Right cardiac atrium (tissue), 5 donors: ENCODE measurements around the gene NEK5. TPM values are rescaled to one million over a fixed set of nuclear protein-coding genes. Genes with fewer than 3 reads are reported as not detected.
"Not testable (repeated sequence)": the region's sequence is repeated elsewhere in the genome, so short reads cannot be mapped to it uniquely, and the experiment has no call there.

Experiments
- ATAC-seq, 2 donors: fragments of 200-7000 bp; cut with Tn5 transposase; one replicate each; pipeline versions ENCODE4 v1.8.0 to v1.9.1; 2020; ENCODE audit warnings: moderate library complexity in 2 of 2, mild to moderate bottlenecking in 1 of 2
- DNase-seq, 3 donors: peaks; one replicate each; pipeline ENCODE4 v3.0.0-alpha.2; 2020
- H3K27ac ChIP-seq: one replicate; pipeline ENCODE4 v1.5.1; 2013; ENCODE audit warnings: mild to moderate bottlenecking, low read length, control low read depth, moderate library complexity
- H3K27me3 ChIP-seq: one replicate; pipeline ENCODE4 v1.6.1; 2013; ENCODE audit not compliant: control insufficient read depth, insufficient read depth
- H3K4me1 ChIP-seq: one replicate; pipeline ENCODE4 v1.6.1; 2013; ENCODE audit warnings: low read length; ENCODE audit not compliant: control insufficient read depth, insufficient read depth
- H3K4me3 ChIP-seq: one replicate; pipeline ENCODE4 v1.5.1; 2013; ENCODE audit warnings: low read length, control low read depth
- H3K9me3 ChIP-seq: one replicate; pipeline ENCODE4 v1.6.1; 2013; ENCODE audit warnings: low read length; ENCODE audit not compliant: control insufficient read depth
- WGBS: extraction: QIAGEN DNeasy Blood & Tissue Kit; methylation state at CpG from one replicate; pipeline ENCODE4 v1.1.7; 2013; 5-methylcytosine and 5-hydroxymethylcytosine counted together
- intact Hi-C, 4 donors: fragments of 100-400 bp; cut with DNase I; formaldehyde crosslinking; loops; one replicate each; pipeline versions ENCODE4 v1.11.0 to v1.14.0; 2022 to 2023
- long read RNA-seq, 4 donors: library from polyadenylated mRNA; unstranded; transcript quantifications; one replicate each; pipeline ENCODE4 v2.0.0, GENCODE V29; 2020 to 2021
- polyA plus RNA-seq: library from polyadenylated mRNA; stranded (reverse); fragments of 200-250 nt; gene quantifications from one replicate; pipeline ENCODE4 v1.2.3, GENCODE V29; 2013
- total RNA-seq, 4 donors: library from RNA; stranded (reverse); fragmentation: NEBNext Ultra II Directional; extraction: Animal tissue kit (Norgen Biotek cat#: 25700); gene quantifications; one replicate each; pipeline ENCODE4 v1.2.1, GENCODE V29; 2021
- donor health status: healthy with polysubstance abuse.
- donor health status: DM: no; HTN: yes; CAD: no.
- donor health status: DM: no; HTN: no; CAD: no.
- donor health status: DM: no; HTN: yes; CAD: no; lungs with severe emphysema.
- donor health status: DM: yes; HTN: yes; CAD: no.

The NEK5 gene, protein sequence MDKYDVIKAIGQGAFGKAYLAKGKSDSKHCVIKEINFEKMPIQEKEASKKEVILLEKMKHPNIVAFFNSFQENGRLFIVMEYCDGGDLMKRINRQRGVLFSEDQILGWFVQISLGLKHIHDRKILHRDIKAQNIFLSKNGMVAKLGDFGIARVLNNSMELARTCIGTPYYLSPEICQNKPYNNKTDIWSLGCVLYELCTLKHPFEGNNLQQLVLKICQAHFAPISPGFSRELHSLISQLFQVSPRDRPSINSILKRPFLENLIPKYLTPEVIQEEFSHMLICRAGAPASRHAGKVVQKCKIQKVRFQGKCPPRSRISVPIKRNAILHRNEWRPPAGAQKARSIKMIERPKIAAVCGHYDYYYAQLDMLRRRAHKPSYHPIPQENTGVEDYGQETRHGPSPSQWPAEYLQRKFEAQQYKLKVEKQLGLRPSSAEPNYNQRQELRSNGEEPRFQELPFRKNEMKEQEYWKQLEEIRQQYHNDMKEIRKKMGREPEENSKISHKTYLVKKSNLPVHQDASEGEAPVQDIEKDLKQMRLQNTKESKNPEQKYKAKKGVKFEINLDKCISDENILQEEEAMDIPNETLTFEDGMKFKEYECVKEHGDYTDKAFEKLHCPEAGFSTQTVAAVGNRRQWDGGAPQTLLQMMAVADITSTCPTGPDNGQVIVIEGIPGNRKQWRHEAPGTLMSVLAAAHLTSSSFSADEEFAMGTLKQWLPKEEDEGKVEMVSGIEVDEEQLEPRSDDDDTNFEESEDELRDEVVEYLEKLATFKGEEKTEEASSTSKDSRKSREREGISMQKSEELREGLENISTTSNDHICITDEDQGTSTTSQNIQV
- total RNA-seq (1 to 10 TPM in 1 of 4 donors, under 1 TPM in 3; 0.39 to 1.2 (median 0.63) TPM), polyA plus RNA-seq (0.45 TPM)
- long read RNA-seq, donor 1, partial matches to known transcripts: 0 of 4 reads
- long read RNA-seq, donor 1, other reads (novel, unspliced or antisense): 4 of 4 reads
- long read RNA-seq, donor 2, partial matches to known transcripts: 0 of 1 reads
- long read RNA-seq, donor 2, other reads (novel, unspliced or antisense): 1 of 1 reads
- long read RNA-seq, donor 3, partial matches to known transcripts: 0 of 10 reads
- long read RNA-seq, donor 3, other reads (novel, unspliced or antisense): 10 of 10 reads
- long read RNA-seq, donor 4, partial matches to known transcripts: 0 of 1 reads
- long read RNA-seq, donor 4, other reads (novel, unspliced or antisense): 1 of 1 reads

DNA sequence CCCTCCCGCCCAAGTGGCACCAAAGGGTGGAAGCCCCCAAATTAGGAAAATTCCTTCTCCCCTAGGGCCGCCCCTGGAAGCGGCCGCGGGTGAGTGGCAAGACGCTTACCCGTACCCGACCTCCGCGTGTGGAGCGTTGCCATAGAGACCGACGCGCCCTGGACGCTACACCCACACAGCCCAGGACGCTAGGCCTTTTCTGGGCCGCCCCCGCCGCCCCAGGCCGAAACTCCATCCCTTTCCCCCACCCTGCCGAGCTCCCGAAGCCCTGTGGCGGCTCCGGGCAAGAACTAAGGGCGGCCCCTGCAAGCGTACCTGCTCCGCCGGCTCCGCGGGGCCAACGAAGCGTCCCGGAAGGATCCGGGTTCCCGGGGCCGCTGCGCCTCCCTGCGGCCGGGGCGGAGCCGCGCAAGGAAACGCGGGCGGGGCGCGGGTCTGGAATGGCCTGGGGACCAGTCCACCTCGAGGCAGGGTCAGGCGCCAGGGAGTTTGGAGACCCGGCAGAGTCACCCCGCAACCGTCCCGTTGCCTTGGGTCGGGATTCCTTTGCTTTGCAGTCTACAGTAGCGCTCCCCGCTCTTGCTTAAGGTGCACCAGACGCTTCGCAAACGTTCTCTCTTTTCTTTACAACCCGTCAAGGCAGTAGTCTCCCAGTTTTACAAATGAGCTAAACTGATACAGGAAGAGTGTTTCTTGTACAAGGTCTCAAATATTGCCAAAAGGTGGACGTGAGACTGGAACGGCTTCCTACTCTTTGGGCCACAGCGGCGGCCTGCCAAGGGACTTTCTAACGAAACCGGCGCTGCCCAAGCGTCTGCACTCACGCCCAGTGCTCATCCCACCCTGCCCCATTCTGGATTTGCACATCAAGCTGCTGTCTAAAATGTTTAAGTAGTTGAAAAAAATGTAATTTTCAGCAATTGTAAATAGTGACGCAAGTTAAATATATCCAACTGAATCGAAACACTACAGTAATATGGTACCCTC lies at the start of gene NEK5:
TSS of gene NEK5 (minus strand) at position 360 of the 987 bp plus-strand sequence. CDS start 1,591 bp downstream, outside the sequence.
- peak within 1 kb of the TSS; percentile 86 for H3K4me3 ChIP-seq
- DNase-seq: peak; percentile 66 to 85 (median 83)
- WGBS: 11% methylated on average over 71 of the region's 71 CpGs
- intact Hi-C loops: loop anchor here (5.0 to 10.0 kb wide), 6 partner anchors 124 to 314 kb away; no protein-coding TSS in a partner anchor
- no peaks in the 10 kb centered on the region for H3K9me3 ChIP-seq
- H3K27ac ChIP-seq: no peak within 1 kb of the TSS
- no peaks in the 10 kb centered on the region for H3K27me3 ChIP-seq
- peak; percentile 91 to 92 for ATAC-seq
- H3K4me1 ChIP-seq: no peaks in the 10 kb centered on the region

- WGBS: 94% methylated on average over 2 of the region's 2 CpGs
- Histone ChIP-seq H3K4me3 (no peak overlapping the region), H3K27me3 (no peaks in the 10 kb centered on the region), H3K9me3 (no peaks in the 10 kb centered on the region), H3K27ac (no peak overlapping the region), H3K4me1 (no peaks in the 10 kb centered on the region)
- intact Hi-C loops: no loop called here
- no peak for ATAC-seq
- DNase-seq: no peak
Observed at GRCh38 chr13:52177276-52177675, 48.4 kb upstream of the NEK5 start.

DNA sequence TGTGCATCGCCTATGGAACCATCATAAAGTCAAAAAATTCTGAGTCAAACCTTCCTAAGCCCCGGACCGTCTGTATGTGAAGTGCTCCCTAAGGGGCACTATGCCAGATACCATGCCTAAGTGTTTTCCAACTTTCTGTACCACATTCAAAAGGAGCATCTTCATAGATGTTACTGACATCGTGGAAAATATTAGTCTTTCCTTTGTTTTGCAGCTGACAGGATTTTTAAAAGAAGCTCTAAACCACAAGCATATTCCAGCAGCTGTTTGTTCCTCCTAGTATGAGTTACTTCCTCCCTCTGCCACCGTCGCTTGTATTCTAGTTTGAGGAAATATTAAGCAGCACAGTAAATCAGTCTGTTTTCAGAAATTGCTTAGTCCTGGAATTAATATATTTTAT lies 45.1 kb upstream of the NEK5 start:
- 70% methylated on average over 6 of the region's 6 CpGs for WGBS
- intact Hi-C loops, ATAC-seq, H3K27me3 ChIP-seq, H3K27ac ChIP-seq, H3K9me3 ChIP-seq, DNase-seq, H3K4me3 ChIP-seq, H3K4me1 ChIP-seq: not testable (repeated sequence)

- intact Hi-C loops: no loop called here
- no peaks in the 10 kb centered on the region for H3K4me1 ChIP-seq
- H3K27ac ChIP-seq: no peak overlapping the region
- H3K9me3 ChIP-seq: no peaks in the 10 kb centered on the region
- H3K4me3 ChIP-seq: no peak overlapping the region
- no peaks in the 10 kb centered on the region for H3K27me3 ChIP-seq
- DNase-seq (no peak), ATAC-seq (no peak)
- 85% methylated on average over 3 of the region's 3 CpGs for WGBS
Observed at GRCh38 chr13:52173373-52173772, 44.5 kb upstream of the NEK5 start.

- DNase-seq, H3K4me1 ChIP-seq, intact Hi-C loops, H3K4me3 ChIP-seq, H3K9me3 ChIP-seq, H3K27me3 ChIP-seq, ATAC-seq, H3K27ac ChIP-seq: not testable (repeated sequence)
- WGBS: 91% methylated on average over 1 of the region's 1 CpG
Observed at GRCh38 chr13:52171686-52172085, 42.8 kb upstream of the NEK5 start.

DNA sequence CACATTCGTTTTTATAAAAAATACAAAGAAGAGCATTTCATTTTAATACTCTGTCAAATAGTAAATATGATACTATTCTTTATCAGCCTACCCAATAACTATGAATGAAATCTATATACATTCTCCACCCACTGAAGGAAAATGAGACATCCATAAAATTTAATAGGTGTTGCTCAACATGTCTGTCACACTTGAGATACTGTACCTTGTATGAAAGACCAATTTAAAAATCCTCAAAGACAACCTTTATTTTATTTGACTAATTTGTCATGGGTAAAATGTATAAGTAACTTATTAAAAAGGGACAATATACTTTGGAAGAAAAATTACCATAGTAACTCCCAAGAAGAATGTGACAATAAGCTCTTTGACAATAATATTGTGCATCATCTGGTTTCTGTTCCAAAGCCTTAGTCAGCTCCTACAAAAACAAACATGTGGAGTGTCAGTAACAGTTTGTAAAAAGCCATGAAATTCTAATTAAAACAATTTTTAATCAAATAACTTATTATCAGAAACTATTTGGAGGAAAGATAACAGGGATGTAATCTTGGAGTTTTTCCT lies 42.0 kb upstream of the NEK5 start:
- H3K27me3 ChIP-seq, H3K4me3 ChIP-seq, intact Hi-C loops, H3K9me3 ChIP-seq, ATAC-seq, H3K27ac ChIP-seq, H3K4me1 ChIP-seq, DNase-seq: not testable (repeated sequence)
- 95% methylated on average over 1 of the region's 1 CpG for WGBS

DNA sequence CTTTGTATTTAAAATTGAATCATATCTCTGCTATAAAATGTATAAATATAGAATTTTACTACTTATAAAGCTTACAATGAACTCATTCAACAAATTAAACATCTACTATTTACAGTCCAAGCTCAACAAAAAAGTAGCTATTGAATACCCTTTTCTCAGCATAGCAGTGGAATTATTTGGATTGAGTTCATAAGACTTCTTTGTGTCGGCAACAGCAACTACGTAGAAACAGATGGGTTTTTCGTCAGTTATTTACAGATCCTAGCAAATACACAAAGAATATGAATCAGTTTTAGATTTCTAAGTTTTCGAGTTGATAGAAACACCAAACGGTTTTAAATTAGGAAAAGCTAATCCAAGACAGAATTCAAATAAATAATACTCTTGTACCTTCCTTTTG lies 41.0 kb upstream of the NEK5 start:
- no peaks in the 10 kb centered on the region for H3K4me1 ChIP-seq
- no peaks in the 10 kb centered on the region for H3K9me3 ChIP-seq
- no peak overlapping the region for H3K4me3 ChIP-seq
- no peaks in the 10 kb centered on the region for H3K27me3 ChIP-seq
- no peak overlapping the region for H3K27ac ChIP-seq
- WGBS: 86% methylated on average over 5 of the region's 5 CpGs
- DNase-seq: no peak
- intact Hi-C loops: no loop called here
- ATAC-seq: no peak

- Histone ChIP-seq H3K4me3 (no peak overlapping the region), H3K27ac (no peak overlapping the region), H3K27me3 (no peaks in the 10 kb centered on the region), H3K9me3 (no peaks in the 10 kb centered on the region), H3K4me1 (peaks cover 2% of the 10 kb centered on the region)
- no peak for DNase-seq
- WGBS: 49% methylated on average over 2 of the region's 2 CpGs
- intact Hi-C loops: no loop called here
- ATAC-seq: peak in 1 of 2 donors; percentile 66
Observed at GRCh38 chr13:52165411-52165810, 36.5 kb upstream of the NEK5 start.

GRCh38 chr13:52164989-52165388 lies 36.1 kb upstream of the NEK5 start:
- DNase-seq (no peak), ATAC-seq (no peak)
- intact Hi-C loops: no loop called here
- no peak overlapping the region for H3K4me3 ChIP-seq
- no peaks in the 10 kb centered on the region for H3K27me3 ChIP-seq
- no peaks in the 10 kb centered on the region for H3K9me3 ChIP-seq
- peaks cover 3% of the 10 kb centered on the region for H3K4me1 ChIP-seq
- H3K27ac ChIP-seq: no peak overlapping the region

GRCh38 chr13:52163878-52164277 lies 35.0 kb upstream of the NEK5 start:
- 89% methylated on average over 3 of the region's 3 CpGs for WGBS
- intact Hi-C loops, H3K27ac ChIP-seq, DNase-seq, H3K4me1 ChIP-seq, ATAC-seq, H3K27me3 ChIP-seq, H3K4me3 ChIP-seq, H3K9me3 ChIP-seq: not testable (repeated sequence)
